Skeletal muscle satellite cell (primary cell): ENCODE measurements around the gene MMD.

Experiments used
- H3K27me3 ChIP-seq: 2 replicates; pipeline ENCODE4 v1.7.0; 2013; ENCODE audit warnings: low read length; ENCODE audit not compliant: control insufficient read depth, insufficient read depth
- H3K36me3 ChIP-seq: 2 replicates; pipeline ENCODE4 v1.7.0; 2013; ENCODE audit warnings: mild to moderate bottlenecking, control low read depth, low read length; ENCODE audit not compliant: insufficient read depth
- H3K4me1 ChIP-seq: 2 replicates; pipeline ENCODE4 v1.7.0; 2013; ENCODE audit warnings: low read length; ENCODE audit not compliant: control insufficient read depth, insufficient read depth
- H3K4me2 ChIP-seq: 2 replicates; pipeline ENCODE4 v1.7.0; 2013; ENCODE audit warnings: mild to moderate bottlenecking, low read length
- H3K4me3 ChIP-seq: 2 replicates; pipeline ENCODE4 v1.7.0; 2013; ENCODE audit warnings: low read length
- H3K9ac ChIP-seq: 2 replicates; pipeline ENCODE4 v1.7.0; 2013; ENCODE audit warnings: mild to moderate bottlenecking, low read depth, low read length, moderate library complexity
- H3K9me3 ChIP-seq: replicated peaks from 2 replicates; pipeline ENCODE4 v1.7.0; 2013; ENCODE audit warnings: mild to moderate bottlenecking, control low read depth, low read length

MMD gene

DNA sequence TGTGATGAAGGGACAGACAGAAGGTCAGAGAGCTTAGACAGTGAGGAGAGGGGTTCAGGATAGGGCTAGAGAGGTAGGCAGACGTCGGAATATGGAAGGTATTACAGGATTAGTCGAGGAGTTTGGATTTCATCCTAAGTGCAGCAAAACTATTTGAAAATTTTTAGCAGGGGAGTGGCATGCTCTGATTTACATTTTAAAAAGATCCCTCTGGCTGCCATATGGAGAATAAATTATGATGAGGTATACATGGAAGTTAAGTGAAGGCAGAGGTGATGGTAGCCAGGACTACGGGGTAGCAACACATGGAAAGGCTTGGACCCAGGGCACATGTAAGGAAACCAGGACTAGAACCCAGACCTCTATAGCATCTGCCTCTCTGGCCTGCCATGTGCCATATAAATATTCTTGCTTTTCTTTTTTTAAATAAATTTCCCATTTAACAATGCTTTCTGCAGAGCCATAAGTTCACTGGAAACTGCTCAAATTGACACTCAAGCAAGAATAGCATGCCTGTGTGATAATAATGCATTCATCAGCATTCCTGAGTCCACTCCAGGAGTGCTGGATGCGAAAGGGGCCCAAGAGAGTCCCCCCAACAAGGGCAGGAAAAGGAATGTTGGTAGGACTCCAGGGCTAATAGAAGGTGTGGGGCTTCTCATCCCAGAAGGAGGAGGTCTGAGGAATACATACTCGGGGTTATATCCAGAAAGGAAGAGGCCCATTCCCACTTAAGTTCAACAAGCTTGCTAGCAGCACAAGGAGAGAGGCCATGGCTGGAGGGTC lies 78.6 kb downstream of the MMD start:
- no peaks in the 10 kb centered on the region for H3K9me3 ChIP-seq
- no peaks in the 10 kb centered on the region for H3K36me3 ChIP-seq
- H3K27me3 ChIP-seq: peaks cover 35% of the 10 kb centered on the region
- H3K4me3 ChIP-seq: no peak overlapping the region
- H3K4me1 ChIP-seq: no peaks in the 10 kb centered on the region
- H3K9ac ChIP-seq: no peak overlapping the region
- H3K4me2 ChIP-seq: no peak overlapping the region
